LNCaP clone FGC (cell line): ENCODE results near the gene CRADD.

Experiments used
- DNase-seq: peaks from one replicate; pipeline ENCODE4 v3.0.0-alpha.2; 2011; ENCODE audit warnings: low read depth
- H3K4me3 ChIP-seq: 2 replicates; pipeline ENCODE4 v1.5.1; 2011; ENCODE audit warnings: mild to moderate bottlenecking, low read depth, low read length, control low read depth
- TF ChIP-seq, protein P1 (sequence below): IDR thresholded peaks from 2 replicates; pipeline ENCODE4 v1.5.1; 2012; ENCODE audit warnings: mild to moderate bottlenecking; ENCODE audit not compliant: control insufficient read depth, insufficient read depth; ENCODE audit errors: extremely low read depth

CRADD gene

DNA sequence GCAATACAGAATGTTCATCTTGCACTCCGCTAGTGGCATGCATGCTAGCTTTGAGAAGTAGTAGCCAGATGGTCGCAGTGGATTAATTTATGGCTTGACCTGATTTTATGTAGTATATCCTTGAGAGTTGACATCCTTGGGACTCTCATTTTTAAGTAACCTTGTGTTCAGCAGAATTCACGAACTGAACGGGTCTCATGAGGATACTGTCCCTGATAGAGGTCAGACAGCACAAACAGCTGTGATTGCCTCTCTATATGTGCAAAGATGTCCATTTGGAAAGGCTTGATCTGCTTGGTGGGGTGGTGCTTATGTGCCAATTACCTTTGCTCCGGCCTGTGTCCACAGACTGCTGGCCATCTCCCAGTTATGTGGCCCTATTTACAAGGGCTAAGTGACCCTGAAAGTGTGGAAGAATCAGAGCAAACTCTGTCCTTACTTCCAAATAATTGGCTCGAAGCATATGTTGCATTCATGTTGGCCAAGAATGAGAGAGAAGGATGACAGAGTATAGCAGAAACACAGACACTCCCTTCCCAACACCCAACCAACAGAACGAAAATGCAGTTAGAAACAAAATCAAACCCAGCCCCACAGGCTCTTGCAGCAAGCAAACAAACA, 167.1 kb downstream of the CRADD start:
- no peak overlapping the region for H3K4me3 ChIP-seq
- TF ChIP-seq, protein P1, sequence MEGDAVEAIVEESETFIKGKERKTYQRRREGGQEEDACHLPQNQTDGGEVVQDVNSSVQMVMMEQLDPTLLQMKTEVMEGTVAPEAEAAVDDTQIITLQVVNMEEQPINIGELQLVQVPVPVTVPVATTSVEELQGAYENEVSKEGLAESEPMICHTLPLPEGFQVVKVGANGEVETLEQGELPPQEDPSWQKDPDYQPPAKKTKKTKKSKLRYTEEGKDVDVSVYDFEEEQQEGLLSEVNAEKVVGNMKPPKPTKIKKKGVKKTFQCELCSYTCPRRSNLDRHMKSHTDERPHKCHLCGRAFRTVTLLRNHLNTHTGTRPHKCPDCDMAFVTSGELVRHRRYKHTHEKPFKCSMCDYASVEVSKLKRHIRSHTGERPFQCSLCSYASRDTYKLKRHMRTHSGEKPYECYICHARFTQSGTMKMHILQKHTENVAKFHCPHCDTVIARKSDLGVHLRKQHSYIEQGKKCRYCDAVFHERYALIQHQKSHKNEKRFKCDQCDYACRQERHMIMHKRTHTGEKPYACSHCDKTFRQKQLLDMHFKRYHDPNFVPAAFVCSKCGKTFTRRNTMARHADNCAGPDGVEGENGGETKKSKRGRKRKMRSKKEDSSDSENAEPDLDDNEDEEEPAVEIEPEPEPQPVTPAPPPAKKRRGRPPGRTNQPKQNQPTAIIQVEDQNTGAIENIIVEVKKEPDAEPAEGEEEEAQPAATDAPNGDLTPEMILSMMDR: no peak
- no peak for DNase-seq

DNA sequence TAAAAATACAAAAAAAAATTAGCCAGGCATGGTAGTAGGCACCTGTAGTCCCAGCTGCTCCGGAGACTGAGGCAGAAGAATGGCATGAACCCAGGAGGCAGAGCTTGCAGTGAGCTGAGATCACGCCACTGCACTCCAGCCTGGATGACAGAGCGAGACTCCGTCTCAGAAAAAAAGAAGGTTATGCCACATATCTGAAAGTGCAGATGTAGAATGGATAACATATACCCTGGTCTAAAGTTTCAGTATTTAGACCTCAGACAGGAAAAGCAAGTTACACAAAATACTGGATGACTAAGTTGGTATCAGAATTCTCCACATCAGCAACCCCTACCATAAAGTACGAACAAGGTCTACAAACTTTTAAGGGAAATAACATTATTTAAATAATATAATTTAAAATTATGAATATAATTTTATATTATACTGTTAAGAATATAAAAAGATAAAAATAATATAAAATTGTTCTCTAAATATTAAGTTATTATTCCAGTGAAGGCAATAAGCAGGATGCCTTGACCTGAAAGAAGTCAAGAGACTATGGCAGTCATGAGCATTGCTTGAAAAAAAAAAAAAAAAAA, 169.9 kb downstream of the CRADD start:
- TF ChIP-seq, protein P1: no peak
- no peak overlapping the region for H3K4me3 ChIP-seq

DNA sequence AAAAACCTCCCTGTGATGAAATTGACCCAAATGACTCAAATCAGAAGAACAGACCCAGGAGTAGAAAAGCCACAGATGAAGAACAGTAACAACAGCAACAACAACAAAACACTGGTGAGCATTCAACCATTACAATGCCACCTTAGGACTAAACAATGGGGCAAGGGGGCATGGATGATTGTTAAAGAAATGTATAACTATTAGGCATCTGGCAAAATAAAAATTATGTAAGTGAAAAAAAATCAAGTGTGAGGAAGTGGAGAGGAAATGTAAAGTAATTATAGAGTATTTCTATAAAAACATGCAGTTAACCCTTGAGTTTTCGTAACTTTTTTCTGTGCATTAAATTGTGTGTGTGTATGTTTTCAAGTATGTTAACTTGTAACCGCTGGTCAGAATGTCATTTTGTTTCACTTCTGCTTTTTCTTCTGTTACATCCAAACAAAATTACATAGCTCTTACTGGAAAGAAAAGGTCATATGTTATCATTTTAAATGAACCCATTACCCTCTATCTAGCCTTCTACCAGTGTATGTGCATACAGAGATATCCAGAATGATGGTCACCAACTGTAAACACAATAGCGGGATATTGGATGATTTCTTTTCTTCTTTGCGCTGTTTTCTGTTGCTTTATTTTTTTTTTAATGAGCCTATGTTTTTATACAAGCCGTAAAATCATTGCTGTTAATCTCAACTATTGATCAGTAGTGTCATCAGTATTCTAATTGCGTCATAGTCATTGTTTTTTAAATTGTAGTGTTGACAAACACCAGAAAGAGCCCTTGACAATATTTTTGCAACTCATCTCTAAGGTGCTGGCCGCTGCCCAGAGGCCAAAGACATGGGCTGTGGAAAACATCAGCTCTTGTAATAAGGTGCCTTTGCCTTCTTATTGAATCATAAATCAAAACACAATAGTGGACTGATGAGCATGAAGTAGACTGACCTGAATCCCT, 170.6 kb downstream of the CRADD start:
- no peak for DNase-seq
- TF ChIP-seq, protein P1: no peak
- H3K4me3 ChIP-seq: no peak overlapping the region

More for the DNA sequence above, 169.9 kb downstream of the CRADD start:
- DNase-seq: no peak

DNA sequence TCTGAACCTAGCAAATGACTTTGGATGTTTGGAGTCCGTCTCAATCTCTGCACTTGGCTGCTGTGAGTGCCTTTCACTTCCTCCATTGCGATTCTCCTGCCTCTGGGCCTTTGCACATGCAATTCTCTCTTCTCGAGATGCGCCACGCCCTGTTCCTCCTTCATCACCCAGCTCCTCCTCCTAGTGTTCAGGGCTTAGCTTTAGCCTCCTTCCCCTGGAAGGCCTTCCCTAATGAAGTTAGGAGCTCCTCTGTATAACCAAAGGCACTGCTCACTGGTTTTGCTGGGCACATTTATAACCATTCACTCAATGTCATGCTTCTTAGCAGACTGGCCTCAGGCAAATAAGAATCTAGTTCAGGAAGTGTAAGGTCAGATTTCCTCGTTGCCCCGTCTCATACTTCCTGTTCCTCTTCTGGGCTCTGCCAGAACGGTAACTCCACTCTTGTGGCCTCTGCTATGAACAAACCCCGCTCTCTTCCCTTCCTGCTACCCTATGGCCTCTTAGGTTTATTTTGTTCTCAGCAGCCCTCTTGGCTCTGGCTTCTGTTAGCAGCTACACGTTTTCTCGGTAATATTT, 171.4 kb downstream of the CRADD start:
- TF ChIP-seq, protein P1: no peak
- H3K4me3 ChIP-seq: no peak overlapping the region
- DNase-seq: no peak

DNA sequence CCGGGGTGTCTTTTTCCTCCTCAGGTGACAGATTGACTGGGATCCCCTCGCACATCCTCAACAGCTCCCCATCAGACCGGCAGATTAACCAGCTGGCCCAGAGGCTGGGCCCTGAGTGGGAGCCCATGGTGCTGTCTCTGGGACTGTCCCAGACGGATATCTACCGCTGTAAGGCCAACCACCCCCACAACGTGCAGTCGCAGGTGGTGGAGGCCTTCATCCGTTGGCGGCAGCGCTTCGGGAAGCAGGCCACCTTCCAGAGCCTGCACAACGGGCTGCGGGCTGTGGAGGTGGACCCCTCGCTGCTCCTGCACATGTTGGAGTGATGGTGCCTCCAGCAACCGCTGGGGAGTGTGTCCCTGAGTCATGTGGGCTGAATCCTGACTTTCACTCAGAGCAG, 172.8 kb downstream of the CRADD start:
- TF ChIP-seq, protein P1: no peak
- no peak for DNase-seq
- H3K4me3 ChIP-seq: no peak overlapping the region

DNA sequence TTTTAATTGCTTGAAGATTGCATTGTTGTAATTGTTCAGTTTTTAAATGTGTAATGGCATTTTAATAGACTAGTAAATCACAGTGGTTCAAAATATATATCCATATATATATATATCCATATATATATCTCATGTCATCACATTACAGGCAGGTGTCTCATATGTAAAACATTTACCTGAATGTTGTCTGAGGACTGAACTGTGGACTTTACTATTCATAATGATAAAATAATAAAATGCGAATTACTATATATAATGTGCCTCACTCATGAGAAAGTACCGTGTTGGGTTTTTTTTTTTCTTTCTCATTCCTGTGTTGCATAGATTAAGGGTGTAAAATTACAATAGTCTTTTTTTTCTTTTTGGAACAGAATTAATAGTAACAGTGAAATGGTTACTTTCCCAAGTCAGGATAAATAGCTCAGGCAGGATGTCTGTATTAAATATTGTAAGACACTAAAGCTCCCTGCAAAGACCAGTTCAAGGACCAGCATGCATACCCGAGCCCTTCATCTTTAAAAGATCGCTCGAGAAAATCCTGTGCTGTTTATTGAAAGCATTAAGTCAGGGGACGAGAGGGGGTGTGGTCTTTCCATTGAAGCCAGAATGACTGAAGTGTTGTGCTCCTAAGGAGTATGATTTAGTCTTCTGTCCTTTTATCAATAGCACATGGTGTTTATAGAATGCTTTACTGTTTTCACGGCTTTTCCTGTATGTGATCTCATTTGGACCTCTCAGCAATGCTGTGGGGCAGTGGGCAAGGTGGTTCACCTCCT, 173.5 kb downstream of the CRADD start:
- H3K4me3 ChIP-seq: no peak overlapping the region
- DNase-seq: no peak
- TF ChIP-seq, protein P1: no peak
